Glutamatergic neuron (in vitro differentiated cells): ENCODE data around the gene MAGEC3. TPM values are rescaled to one million over a fixed set of nuclear protein-coding genes. Genes with fewer than 3 reads are reported as not detected.

Experiments
- DNase-seq: peaks from one replicate; pipeline ENCODE4 v3.0.0; 2022
- H3K27ac Mint-ChIP-seq: one replicate; pipeline ENCODE4 v1.8.0; 2020; ENCODE audit warnings: mild to moderate bottlenecking, mixed read lengths, inconsistent platforms; ENCODE audit not compliant: unreplicated experiment
- H3K27me3 Mint-ChIP-seq: one replicate; pipeline ENCODE4 v1.8.0; 2020; ENCODE audit warnings: mild to moderate bottlenecking, moderate library complexity, mixed read lengths, inconsistent platforms; ENCODE audit not compliant: unreplicated experiment
- H3K36me3 Mint-ChIP-seq: one replicate; pipeline ENCODE4 v1.8.0; 2020; ENCODE audit warnings: mild to moderate bottlenecking, mixed read lengths, inconsistent platforms; ENCODE audit not compliant: unreplicated experiment
- H3K4me1 Mint-ChIP-seq: one replicate; pipeline ENCODE4 v1.8.0; 2020; ENCODE audit warnings: mild to moderate bottlenecking, low read depth, mixed read lengths, inconsistent platforms; ENCODE audit not compliant: unreplicated experiment
- H3K4me3 Mint-ChIP-seq: one replicate; pipeline ENCODE4 v1.8.0; 2020; ENCODE audit warnings: mild to moderate bottlenecking, mixed read lengths, inconsistent platforms; ENCODE audit not compliant: unreplicated experiment
- H3K9me3 Mint-ChIP-seq: one replicate; pipeline ENCODE4 v1.8.0; 2020; ENCODE audit warnings: mild to moderate bottlenecking, moderate library complexity, mixed read lengths, inconsistent platforms; ENCODE audit not compliant: unreplicated experiment
- CTCF ChIP-seq: fragments of 200-600 bp; sonication (generic); IDR thresholded peaks from one replicate; pipeline ENCODE4 v1.5.0; 2021; ENCODE audit not compliant: partially characterized antibody, unreplicated experiment
- total RNA-seq: library from RNA; stranded (reverse); fragmentation: NEBNext Ultra II Directional; extraction: Animal tissue kit (Norgen Biotek cat#: 25700); gene quantifications from one replicate; pipeline ENCODE4 v1.2.1, GENCODE V29; 2021; ENCODE audit not compliant: unreplicated experiment

The MAGEC3 gene
- total RNA-seq, 1 donor from 2014 or later = not detected

GRCh38 chrX:141941234-141941633 is 103.1 kb downstream of the MAGEC3 start:
- no peak for TF ChIP-seq CTCF
- Mint-ChIP-seq H3K36me3 (no peaks in the 10 kb centered on the region), H3K4me1 (no peaks in the 10 kb centered on the region), H3K9me3 (no peaks in the 10 kb centered on the region), H3K27ac (no peak overlapping the region), H3K4me3 (no peak overlapping the region), H3K27me3 (no peaks in the 10 kb centered on the region)
- DNase-seq = no peak

- no peak for TF ChIP-seq CTCF
- no peak overlapping the region for H3K27ac Mint-ChIP-seq
- no peaks in the 10 kb centered on the region for H3K27me3 Mint-ChIP-seq
Observed at GRCh38 chrX:141945426-141945825, 107.3 kb downstream of the MAGEC3 start.

GRCh38 chrX:141947350-141947749 is 109.2 kb downstream of the MAGEC3 start:
- DNase-seq = no peak
- no peaks in the 10 kb centered on the region for H3K9me3 Mint-ChIP-seq
- H3K27me3 Mint-ChIP-seq = no peaks in the 10 kb centered on the region
- H3K4me1 Mint-ChIP-seq = no peaks in the 10 kb centered on the region
- no peak for TF ChIP-seq CTCF
- H3K27ac Mint-ChIP-seq = no peak overlapping the region
- no peaks in the 10 kb centered on the region for H3K36me3 Mint-ChIP-seq
- H3K4me3 Mint-ChIP-seq = no peak overlapping the region

More at GRCh38 chrX:141945426-141945825, 107.3 kb downstream of the MAGEC3 start:
- no peak overlapping the region for H3K4me3 Mint-ChIP-seq
- no peak for DNase-seq
- H3K4me1 Mint-ChIP-seq = no peaks in the 10 kb centered on the region
- no peaks in the 10 kb centered on the region for H3K36me3 Mint-ChIP-seq
- H3K9me3 Mint-ChIP-seq = no peaks in the 10 kb centered on the region

Other genes with a start within 250 kb of the MAGEC3 start
- not detected for gene SPANXA2, start 248.6 kb upstream of the MAGEC3 start, total RNA-seq
- gene SPANXD, start 139.6 kb upstream of the MAGEC3 start, total RNA-seq = not detected
- gene MAGEC1, start 65.6 kb downstream of the MAGEC3 start, total RNA-seq = not detected